SK-N-MC (cell line): ENCODE data around the gene TNFRSF18.

ENCODE experiments used
- EZH2 ChIP-seq: fragments of 200-600 bp; sonication (generic); IDR thresholded peaks from one replicate; pipeline ENCODE4 v1.6.1; 2017; ENCODE audit warnings: antibody characterized with exemption
- FOXP2 ChIP-seq: optimal IDR thresholded peaks from 2 replicates; pipeline ENCODE3; 2011; ENCODE audit warnings: mild to moderate bottlenecking, moderate library complexity; ENCODE audit not compliant: insufficient read depth; ENCODE audit errors: extremely low read length, control extremely low read depth
- POLR2AphosphoS5 ChIP-seq: IDR thresholded peaks from 2 replicates; pipeline ENCODE4 v1.6.1; 2012; ENCODE audit warnings: mild to moderate bottlenecking, low read depth, low read length, borderline replicate concordance

DNA sequence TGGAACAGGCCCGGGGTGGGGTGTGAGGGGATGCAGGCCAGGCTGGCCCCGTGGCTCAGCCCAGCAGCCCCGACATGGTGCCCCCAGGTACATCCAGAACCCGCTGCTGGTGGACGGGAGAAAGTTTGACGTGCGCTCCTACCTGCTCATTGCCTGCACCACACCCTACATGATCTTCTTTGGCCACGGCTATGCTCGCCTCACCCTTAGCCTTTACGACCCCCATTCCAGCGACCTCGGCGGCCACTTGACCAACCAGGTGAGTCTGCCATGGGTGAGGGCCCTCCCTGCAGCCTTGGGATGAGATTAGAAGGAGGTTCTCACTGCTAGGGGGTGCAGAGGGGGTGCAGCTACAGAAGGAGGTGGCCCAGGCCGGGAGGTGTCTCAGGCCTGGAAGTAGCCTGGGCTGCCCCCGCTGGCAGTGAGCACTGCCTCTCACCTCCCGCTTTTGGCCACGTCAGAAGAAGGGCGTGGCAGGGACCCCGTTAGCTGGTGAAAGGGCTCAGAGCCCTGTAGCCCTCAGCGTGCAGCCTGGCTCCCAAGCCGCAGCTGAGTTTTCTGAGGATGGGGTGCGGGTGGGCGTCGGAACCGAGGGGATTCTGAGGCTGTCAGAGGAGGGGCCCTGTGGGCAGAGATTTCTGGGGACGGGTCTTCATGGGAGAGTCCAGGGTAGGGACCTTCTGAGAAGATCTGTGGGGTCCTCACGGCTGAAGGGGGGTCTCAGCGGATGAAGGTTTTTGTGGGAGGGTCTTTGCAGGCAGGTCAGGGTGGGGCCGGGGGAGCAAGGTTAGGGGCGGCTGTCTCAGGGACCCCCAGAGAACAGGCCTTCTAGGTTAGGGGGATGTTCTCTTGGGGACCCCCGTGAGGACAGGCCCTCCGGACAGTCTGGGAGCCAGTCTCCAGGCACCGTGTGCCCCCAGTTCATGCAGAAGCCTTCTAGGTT is 22.3 kb downstream of the TNFRSF18 start:
- no peak for TF ChIP-seq EZH2
- no peak for TF ChIP-seq POLR2AphosphoS5
- no peak for TF ChIP-seq FOXP2
